Right lobe of liver (tissue), 4 donors: ENCODE measurements around the gene LHFPL2.

Experiments
- CTCF ChIP-seq, 4 donors: fragments of 200-600 bp in 3 of 4; fragments of 450-650 bp in 1 of 4; IDR thresholded peaks; one replicate each; pipeline versions ENCODE4 v1.5.1 to v1.8.0; 2016 to 2022; ENCODE audit warnings: antibody characterized with exemption in 4 of 4, mild to moderate bottlenecking in 2 of 4
- POLR2A ChIP-seq: fragments of 450-650 bp; IDR thresholded peaks from one replicate; pipeline ENCODE4 v1.6.1; 2017; ENCODE audit warnings: antibody characterized with exemption, mild to moderate bottlenecking
- donor health status: DM: no; HTN: no; CAD: no.
- donor health status: DM: no; HTN: no; CAD: no.
- donor health status: DM: no; HTN: yes; CAD: no.

- TF ChIP-seq CTCF (IDR thresholded peaks at IDR 0.05) (no peak), POLR2A (no peak)
Observed at GRCh38 chr5:78521455-78521854, 127.1 kb downstream of the LHFPL2 start.
